ENCODE measurements around the gene LRRC4. TPM values are rescaled to one million over a fixed set of nuclear protein-coding genes. Genes with fewer than 3 reads are reported as not detected.

LRRC4 gene, protein sequence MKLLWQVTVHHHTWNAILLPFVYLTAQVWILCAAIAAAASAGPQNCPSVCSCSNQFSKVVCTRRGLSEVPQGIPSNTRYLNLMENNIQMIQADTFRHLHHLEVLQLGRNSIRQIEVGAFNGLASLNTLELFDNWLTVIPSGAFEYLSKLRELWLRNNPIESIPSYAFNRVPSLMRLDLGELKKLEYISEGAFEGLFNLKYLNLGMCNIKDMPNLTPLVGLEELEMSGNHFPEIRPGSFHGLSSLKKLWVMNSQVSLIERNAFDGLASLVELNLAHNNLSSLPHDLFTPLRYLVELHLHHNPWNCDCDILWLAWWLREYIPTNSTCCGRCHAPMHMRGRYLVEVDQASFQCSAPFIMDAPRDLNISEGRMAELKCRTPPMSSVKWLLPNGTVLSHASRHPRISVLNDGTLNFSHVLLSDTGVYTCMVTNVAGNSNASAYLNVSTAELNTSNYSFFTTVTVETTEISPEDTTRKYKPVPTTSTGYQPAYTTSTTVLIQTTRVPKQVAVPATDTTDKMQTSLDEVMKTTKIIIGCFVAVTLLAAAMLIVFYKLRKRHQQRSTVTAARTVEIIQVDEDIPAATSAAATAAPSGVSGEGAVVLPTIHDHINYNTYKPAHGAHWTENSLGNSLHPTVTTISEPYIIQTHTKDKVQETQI
- total RNA-seq (1 to 10 TPM; 2.7 to 6.8 (median 4.0) TPM), polyA plus RNA-seq (1 to 10 TPM in 1 of 2 donors, under 1 TPM in 1; 0.89 to 2.2 TPM)
- long read RNA-seq, donor 1: 0 reads
- long read RNA-seq, donor 2, partial matches to known transcripts: 0 of 6 reads
- long read RNA-seq, donor 2, other reads (novel, unspliced or antisense): 5 of 6 reads
- long read RNA-seq, donor 3, partial matches to known transcripts: 0 of 2 reads
- long read RNA-seq, donor 3, other reads (novel, unspliced or antisense): 2 of 2 reads

DNA sequence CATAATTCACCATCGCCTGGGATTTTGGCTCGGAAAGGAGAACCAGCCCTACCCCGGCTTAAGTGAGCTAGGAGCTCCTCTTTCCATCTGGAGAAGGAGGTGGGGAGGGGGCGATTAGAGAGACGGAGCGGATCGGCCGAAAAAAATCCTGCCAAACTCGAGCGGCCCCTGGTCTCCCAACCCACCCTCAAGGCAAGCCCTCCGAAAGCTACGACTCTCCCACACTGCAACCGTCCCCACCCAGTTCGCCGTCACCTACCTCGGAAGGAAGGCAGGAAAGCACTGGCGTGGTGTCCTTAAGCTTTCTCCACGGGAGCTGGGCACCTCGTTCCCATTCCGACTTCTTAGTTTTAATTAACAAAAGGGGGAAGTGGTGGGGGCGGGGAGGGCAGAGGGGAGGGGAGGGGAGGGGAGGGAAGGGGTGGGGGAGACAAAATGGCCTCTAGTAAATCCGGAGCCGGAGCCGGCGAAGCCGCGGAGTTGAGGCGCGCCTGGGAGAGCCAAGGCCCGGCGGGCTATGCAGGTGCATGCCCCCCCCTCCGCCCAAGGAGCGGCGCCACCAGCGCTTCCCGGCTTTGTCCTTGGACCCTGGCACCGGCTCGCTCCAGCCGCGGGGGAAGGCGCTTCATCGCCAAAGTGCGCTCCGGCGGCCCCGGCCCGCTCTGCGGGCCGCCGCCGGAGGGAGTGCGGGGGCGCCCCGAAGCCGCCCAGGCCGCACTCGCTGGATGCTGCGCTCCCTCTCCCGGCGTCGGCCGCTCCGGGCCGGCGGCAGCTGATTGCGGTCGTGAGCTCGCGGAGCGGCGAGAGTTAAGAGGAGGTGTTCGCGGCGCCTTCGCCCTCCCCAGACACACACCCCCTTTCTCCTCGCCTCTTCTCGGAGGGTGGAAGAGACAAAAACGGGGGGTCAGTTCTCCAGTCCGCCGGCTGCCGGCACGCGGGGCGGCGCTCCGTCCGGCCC lies at the start of gene LRRC4:
Gene LRRC4 (minus strand): TSS at position 784 of the 958 bp plus-strand sequence. CDS start 797 bp downstream, outside the sequence.
- TF ChIP-seq, protein P1, sequence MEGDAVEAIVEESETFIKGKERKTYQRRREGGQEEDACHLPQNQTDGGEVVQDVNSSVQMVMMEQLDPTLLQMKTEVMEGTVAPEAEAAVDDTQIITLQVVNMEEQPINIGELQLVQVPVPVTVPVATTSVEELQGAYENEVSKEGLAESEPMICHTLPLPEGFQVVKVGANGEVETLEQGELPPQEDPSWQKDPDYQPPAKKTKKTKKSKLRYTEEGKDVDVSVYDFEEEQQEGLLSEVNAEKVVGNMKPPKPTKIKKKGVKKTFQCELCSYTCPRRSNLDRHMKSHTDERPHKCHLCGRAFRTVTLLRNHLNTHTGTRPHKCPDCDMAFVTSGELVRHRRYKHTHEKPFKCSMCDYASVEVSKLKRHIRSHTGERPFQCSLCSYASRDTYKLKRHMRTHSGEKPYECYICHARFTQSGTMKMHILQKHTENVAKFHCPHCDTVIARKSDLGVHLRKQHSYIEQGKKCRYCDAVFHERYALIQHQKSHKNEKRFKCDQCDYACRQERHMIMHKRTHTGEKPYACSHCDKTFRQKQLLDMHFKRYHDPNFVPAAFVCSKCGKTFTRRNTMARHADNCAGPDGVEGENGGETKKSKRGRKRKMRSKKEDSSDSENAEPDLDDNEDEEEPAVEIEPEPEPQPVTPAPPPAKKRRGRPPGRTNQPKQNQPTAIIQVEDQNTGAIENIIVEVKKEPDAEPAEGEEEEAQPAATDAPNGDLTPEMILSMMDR (IDR thresholded peaks at IDR 0.05): peak in 8 of 12 donors; percentile 4 to 40 (median 20)
- no peak for TF ChIP-seq POLR2A (IDR thresholded peaks at IDR 0.05)
- peak; percentile 31 to 79 (median 43) for DNase-seq
- Histone ChIP-seq H3K9me3 (no peaks in the 10 kb centered on the region), H3K4me1 (peaks cover 0 to 51% (median 16%) of the 10 kb centered on the region in 12 donors), H3K36me3 (peaks cover 0 to 6% (median 0%) of the 10 kb centered on the region in 9 donors), H3K4me3 (peak within 1 kb of the TSS; percentile 49 to 79 (median 60)), H3K27me3 (no peaks in the 10 kb centered on the region), H3K27ac (peak within 1 kb of the TSS in 8 of 12 donors; percentile 13 to 66 (median 42))
- WGBS, 4 donors: 14 to 28% (median 21%) methylated on average over 32 to 87 of the region's 87 CpGs
- intact Hi-C loops (cut with DNase I): loop anchor here in 8 of 10 donors (2.0 to 10.0 kb wide), 9 partner anchors 34 to 326 kb away; no protein-coding TSS in a partner anchor
- peak in 3 of 4 donors; percentile 5 to 27 (median 9) for ATAC-seq

- WGBS, 4 donors: 95 to 99% (median 96%) methylated on average over 7 of the region's 7 CpGs
- no peaks in the 10 kb centered on the region for H3K9me3 ChIP-seq
- peaks cover 0 to 67% (median 8%) of the 10 kb centered on the region in 9 donors for H3K36me3 ChIP-seq
- intact Hi-C loops (cut with DNase I): no loop called here
- TF ChIP-seq, protein P1 (IDR thresholded peaks at IDR 0.05): no peak
- no peak for TF ChIP-seq POLR2A (IDR thresholded peaks at IDR 0.05)
- ATAC-seq (no peak), DNase-seq (no peak)
- H3K4me3 ChIP-seq: no peak overlapping the region
- H3K27ac ChIP-seq: no peak overlapping the region
- peaks cover 0 to 47% (median 14%) of the 10 kb centered on the region in 12 donors for H3K4me1 ChIP-seq
- no peaks in the 10 kb centered on the region for H3K27me3 ChIP-seq
Measured at GRCh38 chr7:128080169-128080568, 48.9 kb upstream of the LRRC4 start.

DNA sequence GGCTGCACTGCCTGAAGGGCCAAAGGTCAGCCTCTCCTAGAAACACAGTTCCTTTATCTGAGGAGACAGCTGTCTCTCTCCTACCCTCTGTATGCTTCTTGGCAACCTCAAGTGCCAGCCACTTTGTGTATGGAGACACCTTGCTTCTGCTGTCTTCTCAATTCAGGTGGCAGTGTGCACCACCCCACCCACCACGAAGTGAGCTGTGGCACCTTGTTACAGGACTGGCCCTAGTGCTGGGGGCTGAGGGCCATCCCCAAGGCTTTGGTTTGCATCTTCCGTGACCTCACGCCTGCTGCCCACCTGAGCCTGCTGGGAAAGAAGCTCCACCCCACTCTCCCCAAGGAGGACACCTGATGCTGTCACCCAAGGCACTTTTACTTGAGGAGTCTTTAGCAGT lies 47.1 kb upstream of the LRRC4 start:
- ATAC-seq (no peak), DNase-seq (peak in 1 of 5 donors; percentile 53)
- Histone ChIP-seq H3K4me3 (no peak overlapping the region), H3K27me3 (no peaks in the 10 kb centered on the region), H3K36me3 (peaks cover 0 to 59% (median 14%) of the 10 kb centered on the region in 9 donors), H3K4me1 (peaks cover 0 to 47% (median 17%) of the 10 kb centered on the region in 12 donors), H3K27ac (no peak overlapping the region), H3K9me3 (no peaks in the 10 kb centered on the region)
- no peak for TF ChIP-seq POLR2A (IDR thresholded peaks at IDR 0.05)
- TF ChIP-seq, protein P1 (IDR thresholded peaks at IDR 0.05): no peak
- intact Hi-C loops (cut with DNase I): no loop called here
- WGBS, 4 donors: 95 to 100% (median 98%) methylated on average over 3 of the region's 3 CpGs
